Endothelial cell of umbilical vein (primary cell): Measurements from ENCODE around the gene TTLL12. TPM values are rescaled to one million over a fixed set of nuclear protein-coding genes. Genes with fewer than 3 reads are reported as not detected.

ENCODE experiments used
- BruUV-seq: library from RNA; stranded (reverse); fragments of 400-500 nt; replicated peaks from 2 replicates; lab custom pipeline; 2021; lab: Mats Ljungman, UMichigan
- CTCF ChIA-PET: fragments of 300-600, 350-600 bp; sonication (Branson Sonifier 250); formaldehyde crosslinking; loops from one replicate; lab custom pipeline; 2021; ENCODE audit warnings: antibody characterized with exemption, inconsistent platforms; lab: Charles Lee
- POLR2A ChIA-PET: fragments of 300-600, 350-600 bp; sonication (Branson Sonifier 250); formaldehyde crosslinking; loops from one replicate; lab custom pipeline; 2021; ENCODE audit warnings: antibody characterized with exemption, inconsistent platforms; lab: Charles Lee
- DNase-seq: peaks from one replicate; pipeline ENCODE4 v3.0.0-alpha.2; 2011; ENCODE audit warnings: low read depth, low spot score
- FAIRE-seq: peaks from 2 replicates; lab custom pipeline; 2011; peaks lifted over from hg19 to GRCh38; lab: Jason Lieb, UNC
- H2AFZ ChIP-seq: 2 replicates; pipeline ENCODE4 v1.6.0; 2012; ENCODE audit warnings: low read depth, low read length, control low read depth, inconsistent platforms
- H3K27ac ChIP-seq: 2 replicates; pipeline ENCODE4 v1.5.1; 2011; ENCODE audit warnings: low read depth, mild to moderate bottlenecking, control low read depth, low read length, moderate library complexity; ENCODE audit not compliant: insufficient read depth
- H3K27me3 ChIP-seq, 2 experiments: 2 replicates each; pipeline versions ENCODE4 v1.6.0 to v1.6.1; 2011; ENCODE audit warnings: low read length in 2 of 2, mixed read lengths in 1 of 2; ENCODE audit not compliant: control insufficient read depth in 2 of 2, insufficient read depth in 2 of 2
- H3K36me3 ChIP-seq, 2 experiments: 2 replicates in 1 of 2; 3 replicates in 1 of 2; pipeline ENCODE4 v1.5.1; 2011; ENCODE audit warnings: low read length in 2 of 2, mild to moderate bottlenecking in 1 of 2, moderate library complexity in 1 of 2; ENCODE audit not compliant: control insufficient read depth in 2 of 2, insufficient read depth in 2 of 2; ENCODE audit errors: extremely low read depth in 1 of 2
- H3K4me1 ChIP-seq: 3 replicates; pipeline ENCODE4 v1.5.1; 2011; ENCODE audit warnings: mild to moderate bottlenecking, low read length; ENCODE audit not compliant: control insufficient read depth, insufficient read depth; ENCODE audit errors: extremely low read depth
- H3K4me2 ChIP-seq: 2 replicates; pipeline ENCODE4 v1.6.1; 2011; ENCODE audit warnings: low read length, control low read depth, mixed read lengths; ENCODE audit not compliant: insufficient read depth
- H3K4me3 ChIP-seq, 3 experiments: fragments of 200-600 bp in 1 of 3; sonication (generic), shearing (Covaris generic) in 1 of 3; replicated peaks in 1 of 3; 2 replicates each; pipeline ENCODE4 v1.5.1; 2011 to 2016; ENCODE audit warnings: control low read depth in 3 of 3, low read length in 3 of 3, mild to moderate bottlenecking in 2 of 3, inconsistent platforms in 1 of 3, low read depth in 1 of 3, moderate library complexity in 1 of 3; ENCODE audit not compliant: insufficient read depth in 1 of 3
- H3K79me2 ChIP-seq: 2 replicates; pipeline ENCODE4 v1.6.0; 2012; ENCODE audit warnings: low read length, inconsistent platforms; ENCODE audit not compliant: control insufficient read depth, insufficient read depth
- H3K9ac ChIP-seq: replicated peaks from 2 replicates; pipeline ENCODE3; 2011; ENCODE audit warnings: low read length, control low read depth; ENCODE audit not compliant: insufficient read depth; ENCODE audit errors: extremely low read depth
- H3K9me1 ChIP-seq: replicated peaks from 3 replicates; pipeline ENCODE4 v1.6.0; 2011; ENCODE audit warnings: mild to moderate bottlenecking, low read length; ENCODE audit not compliant: control insufficient read depth, insufficient read depth; ENCODE audit errors: extremely low read depth
- H3K9me3 ChIP-seq: replicated peaks from 2 replicates; pipeline ENCODE4 v1.5.1; 2012; ENCODE audit warnings: low read length, inconsistent platforms; ENCODE audit not compliant: control insufficient read depth, insufficient read depth
- H4K20me1 ChIP-seq: replicated peaks from 2 replicates; pipeline ENCODE3; 2011; ENCODE audit warnings: mild to moderate bottlenecking, low read length; ENCODE audit not compliant: control insufficient read depth, insufficient read depth; ENCODE audit errors: extremely low read depth
- CTCF ChIP-seq, 2 donors: IDR thresholded peaks; 1 replicate in 1 of 2; 2 replicates in 1 of 2; pipeline ENCODE4 v1.5.1; 2011; ENCODE audit warnings: low read length in 2 of 2, mild to moderate bottlenecking in 2 of 2, moderate library complexity in 2 of 2, control low read depth in 1 of 2, inconsistent platforms in 1 of 2, low read depth in 1 of 2; ENCODE audit not compliant: insufficient read depth in 1 of 2; ENCODE audit errors: extremely low read depth in 1 of 2
- EZH2 ChIP-seq: IDR thresholded peaks from 2 replicates; pipeline ENCODE4 v1.6.1; 2012; ENCODE audit warnings: borderline replicate concordance, low read depth, mild to moderate bottlenecking, moderate library complexity, low read length, inconsistent platforms; ENCODE audit not compliant: severe bottlenecking
- FOS ChIP-seq: IDR thresholded peaks from 2 replicates; pipeline ENCODE4 v1.6.1; 2011; ENCODE audit warnings: mild to moderate bottlenecking, low read length, moderate library complexity, borderline replicate concordance; ENCODE audit not compliant: insufficient read depth
- GATA2 ChIP-seq: IDR thresholded peaks from 2 replicates; pipeline ENCODE4 v1.7.0; 2011; ENCODE audit warnings: low read depth, mild to moderate bottlenecking, moderate library complexity, mixed read lengths, low read length; ENCODE audit not compliant: insufficient read length, insufficient read depth
- JUN ChIP-seq: IDR thresholded peaks from 2 replicates; pipeline ENCODE4 v1.6.1; 2011; ENCODE audit warnings: borderline replicate concordance, low read depth; ENCODE audit not compliant: insufficient read length, insufficient read depth
- MAX ChIP-seq: IDR thresholded peaks from 2 replicates; pipeline ENCODE4 v1.6.1; 2011; ENCODE audit not compliant: insufficient read depth, insufficient read length
- MYC ChIP-seq: IDR thresholded peaks from one replicate; pipeline ENCODE4 v1.6.1; 2011; ENCODE audit warnings: mild to moderate bottlenecking, low read depth, low read length
- POLR2A ChIP-seq: IDR thresholded peaks from 2 replicates; pipeline ENCODE4 v1.6.1; 2012; ENCODE audit warnings: low read depth, mild to moderate bottlenecking, control low read depth, low read length
- POLR2AphosphoS5 ChIP-seq: IDR thresholded peaks from 2 replicates; pipeline ENCODE4 v1.6.1; 2012; ENCODE audit warnings: low read depth, mild to moderate bottlenecking, control low read depth, low read length, moderate library complexity; ENCODE audit not compliant: insufficient read depth
- dilution Hi-C: fragments of 300-500 bp; cut with MboI; formaldehyde crosslinking; loops from one replicate; pipeline ENCODE4 v1.15.0; 2019; ENCODE audit warnings: low sequenced_read_pairs; ENCODE audit not compliant: extremely low pct_ligation_motif_present
- intact Hi-C: fragments of 100-400 bp; cut with micrococcal nuclease; formaldehyde crosslinking; loops from one replicate; pipeline ENCODE4 v1.10.0; 2022
- polyA plus RNA-seq, 4 experiments: library from polyadenylated mRNA; depleted of rRNA in 3 of 4; stranded (reverse) in 3 of 4; unstranded in 1 of 4; fragments of >200 nt; gene quantifications; 2 replicates each; pipeline versions ENCODE4 v1.2.1 to v1.2.3, GENCODE V29; 2011 to 2012; ENCODE audit warnings: missing spikeins in 1 of 4
- total RNA-seq: library from RNA; stranded (reverse); gene quantifications from 2 replicates; pipeline ENCODE4 v1.2.3, GENCODE V29; 2021

The TTLL12 gene
- total and polyA plus RNA-seq, 2 donors (not counting 3 experiments of a cell fraction or from before 2014, with no cell fraction given), result 26.2 to 36.5 TPM

- CTCF ChIA-PET, result interaction anchor here (0.6 kb wide), 1 partner anchor 1180 kb away, joined by 3 read pairs; no protein-coding TSS in a partner anchor
- POLR2A ChIA-PET, result no interaction called here
- Histone ChIP-seq H3K4me2 (no peak overlapping the region), H3K36me3 (peaks cover 11 to 18% of the 10 kb centered on the region in 2 experiments), H4K20me1 (no peaks in the 10 kb centered on the region), H3K4me3 (no peak overlapping the region), H3K9me3 (no peaks in the 10 kb centered on the region), H3K9me1 (no peaks in the 10 kb centered on the region), H3K27me3 (no peaks in the 10 kb centered on the region), H3K4me1 (peaks cover 2% of the 10 kb centered on the region), H3K9ac (no peak overlapping the region), H3K27ac (no peak overlapping the region), H2AFZ (no peak overlapping the region), H3K79me2 (no peaks in the 10 kb centered on the region)
- BruUV-seq, result no TSS peak
- intact Hi-C loops (no loop called here), dilution Hi-C loops (no loop called here)
- DNase-seq (no peak), FAIRE-seq (no peak)
- TF ChIP-seq EZH2 (no peak), CTCF (IDR thresholded peaks at IDR 0.05; ENCODE audit: extremely low read depth in 1 of 2, insufficient read depth in 1 of 2, low read depth in 1 of 2, low read length in 2 of 2) (no peak), MAX (no peak), JUN (no peak), POLR2AphosphoS5 (no peak), FOS (no peak), POLR2A (no peak), GATA2 (no peak), MYC (no peak)
These were observed 15.9 kb downstream of the TTLL12 start for GRCh38 chr22:43171019-43171491.
